HCT116 (cell line): ENCODE measurements around the gene NTRK3. TPM values are rescaled to one million over a fixed set of nuclear protein-coding genes. Genes with fewer than 3 reads are reported as not detected.

ENCODE experiments used
- ATAC-seq: fragments of 200-7000 bp; cut with Tn5 transposase; 2 replicates; pipeline ENCODE4 v1.9.1; 2020; ENCODE audit warnings: mild to moderate bottlenecking, moderate library complexity
- BruUV-seq: library from RNA; stranded (reverse); fragments of 400-500 nt; replicated peaks from 2 replicates; lab custom pipeline; 2021; lab: Mats Ljungman, UMichigan
- CTCF ChIA-PET: fragments of 300-600 bp; sonication (Branson Sonifier 250); formaldehyde crosslinking; loops from one replicate; lab custom pipeline; 2021; ENCODE audit warnings: antibody characterized with exemption; lab: Charles Lee
- POLR2A ChIA-PET: fragments of 300-600, 350-600 bp; sonication (Branson Sonifier 250); formaldehyde crosslinking; loops from one replicate; lab custom pipeline; 2021; ENCODE audit warnings: antibody characterized with exemption; lab: Charles Lee
- RAD21 ChIA-PET, 2 experiments: fragments of 300-600 bp; sonication (Branson Sonifier 250); formaldehyde crosslinking; loops; one replicate each; lab custom pipeline; 2023; ENCODE audit warnings: low total read pairs in 2 of 2; ENCODE audit not compliant: uncharacterized antibody in 2 of 2, unreplicated experiment in 2 of 2, low non-redundant PET in 1 of 2; lab: Charles Lee
- DNase-seq: peaks from one replicate; pipeline ENCODE4 v3.0.0-alpha.2; 2010; ENCODE audit warnings: low read depth, low spot score
- H2AFZ ChIP-seq: fragments of 200-600 bp; shearing (Covaris generic), sonication (generic); 2 replicates; pipeline ENCODE4 v1.6.1; 2017; ENCODE audit warnings: low read depth, mixed run types, mixed read lengths, antibody characterized with exemption, low read length; ENCODE audit not compliant: poor library complexity, severe bottlenecking
- H3K27ac ChIP-seq: 2 replicates; pipeline ENCODE4 v1.5.1; 2012; ENCODE audit warnings: low read depth, low read length
- H3K27me3 ChIP-seq: fragments of 200-600 bp; sonication (generic); 2 replicates; pipeline ENCODE4 v1.6.1; 2016; ENCODE audit warnings: mixed run types, low read length, mixed read lengths; ENCODE audit not compliant: insufficient read depth
- H3K36me3 ChIP-seq, 2 experiments: fragments of 200-500 bp in 1 of 2; fragments of 200-600 bp in 1 of 2; sonication (Bioruptor generic) in 1 of 2; sonication (generic) in 1 of 2; 2 replicates each; pipeline versions ENCODE4 v1.5.1 to v1.6.1; 2014 to 2016; ENCODE audit warnings: low read length in 2 of 2, inconsistent platforms in 1 of 2, mixed read lengths in 1 of 2, mixed run types in 1 of 2; ENCODE audit not compliant: insufficient read depth in 2 of 2, control insufficient read depth in 1 of 2
- H3K4me1 ChIP-seq, 2 experiments: fragments of 200-600 bp in 1 of 2; sonication (generic) in 1 of 2; 2 replicates each; pipeline versions ENCODE4 v1.5.1 to v1.6.1; 2012 to 2017; ENCODE audit warnings: low read length in 2 of 2, inconsistent platforms in 1 of 2, mild to moderate bottlenecking in 1 of 2, mixed read lengths in 1 of 2, mixed run types in 1 of 2, moderate library complexity in 1 of 2; ENCODE audit not compliant: insufficient read depth in 2 of 2, control insufficient read depth in 1 of 2
- H3K4me2 ChIP-seq: fragments of 200-600 bp; sonication (generic); 2 replicates; pipeline ENCODE4 v1.6.1; 2017; ENCODE audit warnings: mixed run types, low read length, mixed read lengths
- H3K4me3 ChIP-seq, 2 experiments: fragments of 200-600 bp in 1 of 2; sonication (generic) in 1 of 2; replicated peaks in 1 of 2; 2 replicates each; pipeline ENCODE4 v1.5.1; 2011 to 2016; ENCODE audit warnings: low read length in 2 of 2, control low read depth in 1 of 2, low read depth in 1 of 2, mild to moderate bottlenecking in 1 of 2, mixed read lengths in 1 of 2, mixed run types in 1 of 2
- H3K79me2 ChIP-seq: fragments of 200-600 bp; sonication (generic); 2 replicates; pipeline ENCODE4 v1.6.1; 2017; ENCODE audit warnings: mild to moderate bottlenecking, mixed run types, low read length, moderate library complexity, mixed read lengths; ENCODE audit not compliant: insufficient read depth
- H3K9ac ChIP-seq: fragments of 200-600 bp; sonication (generic); 2 replicates; pipeline ENCODE4 v1.6.1; 2016; ENCODE audit warnings: low read length, mixed read lengths
- H3K9me2 ChIP-seq: fragments of 200-600 bp; sonication (generic), shearing (Covaris generic); 2 replicates; pipeline ENCODE4 v1.6.1; 2017; ENCODE audit warnings: mixed run types, mild to moderate bottlenecking, moderate library complexity; ENCODE audit not compliant: insufficient read depth
- H3K9me3 ChIP-seq, 2 experiments: fragments of 200-500 bp in 1 of 2; fragments of 200-600 bp in 1 of 2; sonication (Bioruptor generic) in 1 of 2; sonication (generic) in 1 of 2; 2 replicates each; pipeline ENCODE4 v1.6.1; 2014 to 2017; ENCODE audit warnings: low read length in 2 of 2, mixed read lengths in 2 of 2, inconsistent platforms in 1 of 2, low read depth in 1 of 2, mild to moderate bottlenecking in 1 of 2, mixed run types in 1 of 2, moderate library complexity in 1 of 2; ENCODE audit not compliant: control insufficient read depth in 1 of 2, insufficient read depth in 1 of 2
- H4K20me1 ChIP-seq: fragments of 200-600 bp; sonication (generic), shearing (Covaris generic); 2 replicates; pipeline ENCODE4 v1.6.1; 2017; ENCODE audit warnings: mixed run types, mild to moderate bottlenecking, moderate library complexity; ENCODE audit not compliant: insufficient read depth
- CEBPB ChIP-seq: IDR thresholded peaks from 2 replicates; pipeline ENCODE4 v1.6.1; 2012; ENCODE audit warnings: low read depth
- ELF1 ChIP-seq: IDR thresholded peaks from 2 replicates; pipeline ENCODE4 v1.6.1; 2012; ENCODE audit warnings: low read depth, borderline replicate concordance
- EZH2phosphoT487 ChIP-seq: fragments of 200-600 bp; IDR thresholded peaks from 2 replicates; pipeline ENCODE4 v1.6.1; 2018; ENCODE audit warnings: antibody characterized with exemption, borderline replicate concordance
- FOSL1 ChIP-seq: IDR thresholded peaks from 2 replicates; pipeline ENCODE4 v1.6.1; 2012; ENCODE audit warnings: low read depth
- POLR2AphosphoS5 ChIP-seq: IDR thresholded peaks from 2 replicates; pipeline ENCODE4 v1.6.1; 2011; ENCODE audit warnings: mild to moderate bottlenecking, low read depth, low read length, moderate library complexity
- RAD21 ChIP-seq: IDR thresholded peaks from 2 replicates; pipeline ENCODE4 v1.6.1; 2012; ENCODE audit warnings: low read depth, mild to moderate bottlenecking
- SIN3A ChIP-seq: IDR thresholded peaks from 2 replicates; pipeline ENCODE4 v1.6.1; 2012; ENCODE audit warnings: low read depth
- SP1 ChIP-seq: IDR thresholded peaks from 2 replicates; pipeline ENCODE4 v1.6.1; 2012; ENCODE audit warnings: low read depth
- SRF ChIP-seq: IDR thresholded peaks from 2 replicates; pipeline ENCODE4 v1.6.1; 2012; ENCODE audit warnings: low read depth
- TCF7L2 ChIP-seq: IDR thresholded peaks from 2 replicates; pipeline ENCODE4 v1.7.0; 2011; ENCODE audit warnings: borderline replicate concordance, inconsistent platforms; ENCODE audit not compliant: insufficient read depth, insufficient read length; ENCODE audit errors: extremely low read depth
- YY1 ChIP-seq: IDR thresholded peaks from 2 replicates; pipeline ENCODE4 v1.6.1; 2011; ENCODE audit warnings: low read length, low read depth, moderate library complexity, mild to moderate bottlenecking; ENCODE audit not compliant: insufficient replicate concordance; ENCODE audit errors: extremely low read depth
- ZFX ChIP-seq: fragments of 450-650 bp; IDR thresholded peaks from 2 replicates; pipeline ENCODE4 v1.6.1; 2017
- intact Hi-C: fragments of 100-400 bp; cut with micrococcal nuclease; formaldehyde crosslinking; loops from 2 replicates; pipeline ENCODE4 v1.10.0; 2022
- total RNA-seq: library from RNA; stranded (reverse); gene quantifications from one replicate; pipeline ENCODE4 v1.2.1, GENCODE V29; 2021; ENCODE audit not compliant: unreplicated experiment
- TF ChIP-seq, protein P1 (sequence below), 3 experiments: fragments of 200-600 bp in 1 of 3; sonication (generic) in 1 of 3; IDR thresholded peaks in 2 of 3; conservative IDR thresholded peaks in 1 of 3; 2 replicates each; pipeline ENCODE4 v1.5.1; 2012 to 2017; ENCODE audit warnings: low read depth in 2 of 3, low read length in 2 of 3, antibody characterized with exemption in 1 of 3, borderline replicate concordance in 1 of 3, control low read depth in 1 of 3, mild to moderate bottlenecking in 1 of 3, mixed read lengths in 1 of 3, mixed run types in 1 of 3, moderate library complexity in 1 of 3; ENCODE audit not compliant: insufficient read depth in 1 of 3
- TF ChIP-seq, protein P2 (sequence below): IDR thresholded peaks from 2 replicates; pipeline ENCODE4 v1.6.1; 2012
- TF ChIP-seq, protein P3 (sequence below): IDR thresholded peaks from 2 replicates; pipeline ENCODE4 v1.6.1; 2011; ENCODE audit warnings: mild to moderate bottlenecking, low read length, moderate library complexity; ENCODE audit not compliant: insufficient replicate concordance; ENCODE audit errors: extremely low read depth

NTRK3 gene
- total RNA-seq, 1 experiment from 2014 or later = not detected

DNA sequence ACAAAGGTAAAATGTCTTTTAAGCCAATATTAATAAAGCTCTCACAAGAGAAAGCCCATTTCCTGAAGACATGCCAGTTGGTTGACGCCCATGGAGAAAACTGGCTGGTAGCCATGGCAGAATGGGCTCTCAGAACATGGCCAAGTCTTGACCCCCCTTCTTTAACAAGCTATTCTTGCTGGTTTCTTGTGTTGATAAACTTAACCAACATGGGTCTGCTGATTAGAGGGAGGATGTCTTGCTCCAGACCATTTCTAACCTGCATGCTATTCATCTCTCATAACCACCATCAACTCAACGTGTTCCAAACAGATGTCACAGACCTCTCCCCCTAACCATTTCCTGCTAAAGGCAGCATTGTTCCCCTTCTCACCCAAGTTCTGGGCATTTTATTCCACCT, 25.7 kb downstream of the NTRK3 start:
- Histone ChIP-seq H3K4me1 (no peaks in the 10 kb centered on the region), H3K9me2 (no peaks in the 10 kb centered on the region), H3K27ac (no peak overlapping the region), H3K36me3 (no peaks in the 10 kb centered on the region), H2AFZ (no peak overlapping the region), H3K4me2 (no peak overlapping the region), H3K4me3 (no peak overlapping the region), H4K20me1 (no peaks in the 10 kb centered on the region), H3K27me3 (peaks cover 44% of the 10 kb centered on the region), H3K9me3 (no peaks in the 10 kb centered on the region), H3K9ac (no peak overlapping the region), H3K79me2 (no peaks in the 10 kb centered on the region)
- ChIA-PET CTCF (no interaction called here), POLR2A (no interaction called here), RAD21 (no interaction called here)
- intact Hi-C loops = no loop called here
- no TSS peak for BruUV-seq
- ATAC-seq (no peak), DNase-seq (no peak)
- no peak for TF ChIP-seq EZH2phosphoT487
- TF ChIP-seq RAD21 = no peak
- no peak for TF ChIP-seq SP1
- TF ChIP-seq YY1 = no peak
- TF ChIP-seq CEBPB = no peak
- no peak for TF ChIP-seq FOSL1
- no peak for TF ChIP-seq SRF
- no peak for TF ChIP-seq SIN3A
- TF ChIP-seq, protein P1, sequence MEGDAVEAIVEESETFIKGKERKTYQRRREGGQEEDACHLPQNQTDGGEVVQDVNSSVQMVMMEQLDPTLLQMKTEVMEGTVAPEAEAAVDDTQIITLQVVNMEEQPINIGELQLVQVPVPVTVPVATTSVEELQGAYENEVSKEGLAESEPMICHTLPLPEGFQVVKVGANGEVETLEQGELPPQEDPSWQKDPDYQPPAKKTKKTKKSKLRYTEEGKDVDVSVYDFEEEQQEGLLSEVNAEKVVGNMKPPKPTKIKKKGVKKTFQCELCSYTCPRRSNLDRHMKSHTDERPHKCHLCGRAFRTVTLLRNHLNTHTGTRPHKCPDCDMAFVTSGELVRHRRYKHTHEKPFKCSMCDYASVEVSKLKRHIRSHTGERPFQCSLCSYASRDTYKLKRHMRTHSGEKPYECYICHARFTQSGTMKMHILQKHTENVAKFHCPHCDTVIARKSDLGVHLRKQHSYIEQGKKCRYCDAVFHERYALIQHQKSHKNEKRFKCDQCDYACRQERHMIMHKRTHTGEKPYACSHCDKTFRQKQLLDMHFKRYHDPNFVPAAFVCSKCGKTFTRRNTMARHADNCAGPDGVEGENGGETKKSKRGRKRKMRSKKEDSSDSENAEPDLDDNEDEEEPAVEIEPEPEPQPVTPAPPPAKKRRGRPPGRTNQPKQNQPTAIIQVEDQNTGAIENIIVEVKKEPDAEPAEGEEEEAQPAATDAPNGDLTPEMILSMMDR (IDR thresholded peaks at IDR 0.05 in 2 of 3, conservative IDR thresholded peaks at IDR 0.05 in 1 of 3; ENCODE audit: borderline replicate concordance in 1 of 3, insufficient read depth in 1 of 3, low read depth in 2 of 3, low read length in 2 of 3) = no peak
- TF ChIP-seq, protein P2, sequence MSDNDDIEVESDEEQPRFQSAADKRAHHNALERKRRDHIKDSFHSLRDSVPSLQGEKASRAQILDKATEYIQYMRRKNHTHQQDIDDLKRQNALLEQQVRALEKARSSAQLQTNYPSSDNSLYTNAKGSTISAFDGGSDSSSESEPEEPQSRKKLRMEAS = no peak
- TF ChIP-seq, protein P3, sequence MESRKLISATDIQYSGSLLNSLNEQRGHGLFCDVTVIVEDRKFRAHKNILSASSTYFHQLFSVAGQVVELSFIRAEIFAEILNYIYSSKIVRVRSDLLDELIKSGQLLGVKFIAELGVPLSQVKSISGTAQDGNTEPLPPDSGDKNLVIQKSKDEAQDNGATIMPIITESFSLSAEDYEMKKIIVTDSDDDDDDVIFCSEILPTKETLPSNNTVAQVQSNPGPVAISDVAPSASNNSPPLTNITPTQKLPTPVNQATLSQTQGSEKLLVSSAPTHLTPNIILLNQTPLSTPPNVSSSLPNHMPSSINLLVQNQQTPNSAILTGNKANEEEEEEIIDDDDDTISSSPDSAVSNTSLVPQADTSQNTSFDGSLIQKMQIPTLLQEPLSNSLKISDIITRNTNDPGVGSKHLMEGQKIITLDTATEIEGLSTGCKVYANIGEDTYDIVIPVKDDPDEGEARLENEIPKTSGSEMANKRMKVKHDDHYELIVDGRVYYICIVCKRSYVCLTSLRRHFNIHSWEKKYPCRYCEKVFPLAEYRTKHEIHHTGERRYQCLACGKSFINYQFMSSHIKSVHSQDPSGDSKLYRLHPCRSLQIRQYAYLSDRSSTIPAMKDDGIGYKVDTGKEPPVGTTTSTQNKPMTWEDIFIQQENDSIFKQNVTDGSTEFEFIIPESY = no peak
- no peak for TF ChIP-seq POLR2AphosphoS5
- TF ChIP-seq ZFX = no peak
- TF ChIP-seq ELF1 = no peak
- TF ChIP-seq TCF7L2 = no peak
